Measurements from ENCODE around the gene IYD.
A peak's percentile ranks its signal among the peaks of the same experiment; 100 is the strongest.

Gene IYD

GRCh38 chr6:150394053-150394898, 25.5 kb downstream of the IYD start:
- no peak for TF ChIP-seq POLR2A (IDR thresholded peaks at IDR 0.05; ENCODE audit: low read depth, low read length)
- DNase-seq (ENCODE audit: insufficient read length, low spot score), result no peak
- FAIRE-seq, result no peak

GRCh38 chr6:150394899-150395295, 26.1 kb downstream of the IYD start:
- TF ChIP-seq POLR2A (IDR thresholded peaks at IDR 0.05; ENCODE audit: low read depth, low read length), result no peak
- FAIRE-seq, result no peak

GRCh38 chr6:150395388-150396009, 26.7 kb downstream of the IYD start:
- peak; percentile 17 for DNase-seq (ENCODE audit: insufficient read length, low spot score)
- no peak for FAIRE-seq
- TF ChIP-seq POLR2A (IDR thresholded peaks at IDR 0.05; ENCODE audit: low read depth, low read length), result no peak

More at GRCh38 chr6:150394899-150395295, 26.1 kb downstream of the IYD start:
- DNase-seq (ENCODE audit: insufficient read length, low spot score), result no peak

GRCh38 chr6:150403458-150404246, 34.8 kb downstream of the IYD start:
- no peak for FAIRE-seq
- DNase-seq (ENCODE audit: insufficient read length, low spot score), result no peak
- TF ChIP-seq POLR2A (IDR thresholded peaks at IDR 0.05; ENCODE audit: low read depth, low read length), result no peak

- TF ChIP-seq POLR2A (IDR thresholded peaks at IDR 0.05; ENCODE audit: low read depth, low read length), result no peak
- DNase-seq (ENCODE audit: insufficient read length, low spot score) (no peak), FAIRE-seq (no peak)
These were observed 38.1 kb downstream of the IYD start for GRCh38 chr6:150406948-150407347.

- no peak for FAIRE-seq
- DNase-seq (ENCODE audit: insufficient read length, low spot score), result no peak
- TF ChIP-seq POLR2A (IDR thresholded peaks at IDR 0.05; ENCODE audit: low read depth, low read length), result no peak
These were observed 40.0 kb downstream of the IYD start for GRCh38 chr6:150408842-150409241.

- DNase-seq (ENCODE audit: insufficient read length, low spot score), result no peak
- FAIRE-seq, result no peak
- TF ChIP-seq POLR2A (IDR thresholded peaks at IDR 0.05; ENCODE audit: low read depth, low read length), result no peak
These were observed 40.8 kb downstream of the IYD start for GRCh38 chr6:150409576-150410066.

GRCh38 chr6:150410399-150410798, 41.6 kb downstream of the IYD start:
- no peak for FAIRE-seq

GRCh38 chr6:150410906-150411305, 42.1 kb downstream of the IYD start:
- no peak for TF ChIP-seq POLR2A (IDR thresholded peaks at IDR 0.05; ENCODE audit: low read depth, low read length)
- no peak for DNase-seq (ENCODE audit: insufficient read length, low spot score)
- FAIRE-seq, result no peak

More at GRCh38 chr6:150410399-150410798, 41.6 kb downstream of the IYD start:
- no peak for TF ChIP-seq POLR2A (IDR thresholded peaks at IDR 0.05; ENCODE audit: low read depth, low read length)
- DNase-seq (ENCODE audit: insufficient read length, low spot score), result no peak

GRCh38 chr6:150412221-150412620, 43.4 kb downstream of the IYD start:
- no peak for FAIRE-seq
- DNase-seq (ENCODE audit: insufficient read length, low spot score), result no peak
- no peak for TF ChIP-seq POLR2A (IDR thresholded peaks at IDR 0.05; ENCODE audit: low read depth, low read length)

- no peak for TF ChIP-seq POLR2A (IDR thresholded peaks at IDR 0.05; ENCODE audit: low read depth, low read length)
- no peak for FAIRE-seq
- DNase-seq (ENCODE audit: insufficient read length, low spot score), result no peak
These were observed 44.4 kb downstream of the IYD start for GRCh38 chr6:150413198-150413597.

GRCh38 chr6:150413781-150414281, 45.0 kb downstream of the IYD start:
- no peak for TF ChIP-seq POLR2A (IDR thresholded peaks at IDR 0.05; ENCODE audit: low read depth, low read length)
- DNase-seq (ENCODE audit: insufficient read length, low spot score) (no peak), FAIRE-seq (no peak)

GRCh38 chr6:150416128-150416527, 47.3 kb downstream of the IYD start:
- DNase-seq (ENCODE audit: insufficient read length, low spot score) (no peak), FAIRE-seq (no peak)
- no peak for TF ChIP-seq POLR2A (IDR thresholded peaks at IDR 0.05; ENCODE audit: low read depth, low read length)

GRCh38 chr6:150417250-150417649, 48.4 kb downstream of the IYD start:
- DNase-seq (ENCODE audit: insufficient read length, low spot score) (no peak), FAIRE-seq (no peak)
- TF ChIP-seq POLR2A (IDR thresholded peaks at IDR 0.05; ENCODE audit: low read depth, low read length), result no peak
